Parathyroid adenoma (tissue), 2 donors: ENCODE results near the gene LSM3.

Experiments used
- H2AFZ ChIP-seq: fragments of 300-600 bp; sonication (generic); one replicate; pipeline ENCODE4 v1.7.0; 2017; ENCODE audit warnings: antibody characterized with exemption, mild to moderate bottlenecking
- H3K27ac ChIP-seq: fragments of 300-600 bp; sonication (generic); one replicate; pipeline ENCODE4 v1.7.0; 2017
- H3K27me3 ChIP-seq: fragments of 300-600 bp; sonication (generic); one replicate; pipeline ENCODE4 v1.7.0; 2017; ENCODE audit warnings: low read length; ENCODE audit not compliant: control insufficient read depth, insufficient read depth
- H3K36me3 ChIP-seq: fragments of 300-600 bp; sonication (generic); one replicate; pipeline ENCODE4 v1.7.0; 2017; ENCODE audit warnings: low read length; ENCODE audit not compliant: control insufficient read depth, insufficient read depth
- H3K4me1 ChIP-seq: fragments of 300-600 bp; sonication (generic); one replicate; pipeline ENCODE4 v1.7.0; 2017; ENCODE audit warnings: control low read depth
- H3K4me2 ChIP-seq: fragments of 300-600 bp; sonication (generic); one replicate; pipeline ENCODE4 v1.7.0; 2017; ENCODE audit warnings: low read length
- H3K4me3 ChIP-seq: fragments of 300-600 bp; sonication (generic); one replicate; pipeline ENCODE4 v1.7.0; 2017; ENCODE audit warnings: low read depth, low read length
- H3K79me2 ChIP-seq: fragments of 300-600 bp; sonication (generic); one replicate; pipeline ENCODE4 v1.7.0; 2017; ENCODE audit warnings: control low read depth
- H3K9ac ChIP-seq: fragments of 300-600 bp; sonication (generic); one replicate; pipeline ENCODE4 v1.7.0; 2017; ENCODE audit warnings: mild to moderate bottlenecking
- H3K9me3 ChIP-seq: fragments of 300-600 bp; sonication (generic); one replicate; pipeline ENCODE4 v1.7.0; 2017; ENCODE audit warnings: low read length; ENCODE audit not compliant: control insufficient read depth
- CTCF ChIP-seq: fragments of 300-600 bp; sonication (generic); IDR thresholded peaks from one replicate; pipeline ENCODE4 v1.7.0; 2017; ENCODE audit warnings: antibody characterized with exemption, mild to moderate bottlenecking
- donor health status: primary hyperparathyroidism.

Gene LSM3

GRCh38 chr3:14212032-14212431, 33.4 kb downstream of the LSM3 start:
- Histone ChIP-seq H3K9ac (no peak overlapping the region), H3K9me3 (no peaks in the 10 kb centered on the region), H3K27ac (no peak overlapping the region), H3K27me3 (no peaks in the 10 kb centered on the region), H3K4me3 (no peak overlapping the region), H2AFZ (no peak overlapping the region), H3K4me2 (no peak overlapping the region), H3K79me2 (no peaks in the 10 kb centered on the region), H3K36me3 (no peaks in the 10 kb centered on the region), H3K4me1 (no peaks in the 10 kb centered on the region)
- no peak for TF ChIP-seq CTCF

GRCh38 chr3:14213066-14213774, 34.6 kb downstream of the LSM3 start:
- no peaks in the 10 kb centered on the region for H3K9me3 ChIP-seq
- H3K4me1 ChIP-seq: no peaks in the 10 kb centered on the region

GRCh38 chr3:14214764-14215163, 36.1 kb downstream of the LSM3 start:
- no peak for TF ChIP-seq CTCF
- H3K4me1 ChIP-seq: no peaks in the 10 kb centered on the region
- no peak overlapping the region for H3K27ac ChIP-seq
- H2AFZ ChIP-seq: no peak overlapping the region
- no peak overlapping the region for H3K4me3 ChIP-seq
- H3K27me3 ChIP-seq: no peaks in the 10 kb centered on the region
- H3K79me2 ChIP-seq: no peaks in the 10 kb centered on the region
- no peaks in the 10 kb centered on the region for H3K9me3 ChIP-seq
- no peaks in the 10 kb centered on the region for H3K36me3 ChIP-seq
- no peak overlapping the region for H3K9ac ChIP-seq
- H3K4me2 ChIP-seq: no peak overlapping the region

More at GRCh38 chr3:14213066-14213774, 34.6 kb downstream of the LSM3 start:
- H3K9ac ChIP-seq: no peak overlapping the region
- no peaks in the 10 kb centered on the region for H3K27me3 ChIP-seq
- no peak for TF ChIP-seq CTCF
- H2AFZ ChIP-seq: no peak overlapping the region
- H3K79me2 ChIP-seq: no peaks in the 10 kb centered on the region
- H3K36me3 ChIP-seq: no peaks in the 10 kb centered on the region
- H3K4me2 ChIP-seq: no peak overlapping the region
- no peak overlapping the region for H3K4me3 ChIP-seq
- H3K27ac ChIP-seq: no peak overlapping the region

- Histone ChIP-seq H3K36me3 (no peaks in the 10 kb centered on the region), H2AFZ (peak overlapping the region; percentile 56), H3K9me3 (no peaks in the 10 kb centered on the region), H3K27me3 (no peaks in the 10 kb centered on the region), H3K9ac (no peak overlapping the region), H3K4me3 (no peak overlapping the region), H3K79me2 (no peaks in the 10 kb centered on the region), H3K4me1 (no peaks in the 10 kb centered on the region), H3K4me2 (peak overlapping the region; percentile 1), H3K27ac (no peak overlapping the region)
- no peak for TF ChIP-seq CTCF
Observed at GRCh38 chr3:14216257-14217048, 37.8 kb downstream of the LSM3 start.
